Ishikawa (cell line): ENCODE results near the gene CACNA1H.

ENCODE experiments used
- CREB1 ChIP-seq: IDR thresholded peaks from 2 replicates; pipeline ENCODE4 v1.6.1; 2012; ENCODE audit warnings: low read depth
- NFIC ChIP-seq: IDR thresholded peaks from 2 replicates; pipeline ENCODE4 v1.6.1; 2012
- REST ChIP-seq: IDR thresholded peaks from 2 replicates; pipeline ENCODE4 v1.6.1; 2012; ENCODE audit warnings: low read depth, mild to moderate bottlenecking
- TAF1 ChIP-seq: IDR thresholded peaks from 2 replicates; pipeline ENCODE4 v1.6.1; 2012; ENCODE audit warnings: low read depth, mild to moderate bottlenecking
- TEAD4 ChIP-seq: IDR thresholded peaks from 2 replicates; pipeline ENCODE4 v1.6.1; 2012
- ZBTB7A ChIP-seq: IDR thresholded peaks from 2 replicates; pipeline ENCODE4 v1.6.1; 2012; ENCODE audit warnings: low read depth

The CACNA1H gene

DNA sequence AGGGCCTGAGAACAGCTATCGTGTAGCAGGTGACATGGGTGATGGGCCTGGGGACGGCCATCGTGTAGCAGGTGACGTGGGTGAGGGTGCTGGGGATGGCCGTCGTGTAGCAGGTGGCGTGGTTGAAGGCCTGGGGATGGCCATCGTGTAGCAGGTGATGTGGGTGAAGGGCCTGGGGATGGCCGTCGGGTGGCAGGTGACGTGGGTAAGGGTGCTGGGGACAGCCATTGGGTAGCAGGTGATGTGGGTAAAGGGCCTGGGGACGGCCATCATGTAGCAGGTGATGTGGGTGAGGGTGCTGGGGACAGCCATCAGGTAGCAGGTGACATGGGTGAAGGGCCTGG, 118.4 kb downstream of the CACNA1H start:
- TF ChIP-seq NFIC (no peak), ZBTB7A (no peak), CREB1 (no peak), TEAD4 (no peak), REST (no peak), TAF1 (no peak)
